Ammon's horn (tissue), 1 donor: ENCODE data around the gene LDLRAD3.

Experiments
- DNase-seq: peaks from one replicate; pipeline ENCODE4 v3.0.0-alpha.2; 2016; ENCODE audit warnings: low spot score

The LDLRAD3 gene

DNA sequence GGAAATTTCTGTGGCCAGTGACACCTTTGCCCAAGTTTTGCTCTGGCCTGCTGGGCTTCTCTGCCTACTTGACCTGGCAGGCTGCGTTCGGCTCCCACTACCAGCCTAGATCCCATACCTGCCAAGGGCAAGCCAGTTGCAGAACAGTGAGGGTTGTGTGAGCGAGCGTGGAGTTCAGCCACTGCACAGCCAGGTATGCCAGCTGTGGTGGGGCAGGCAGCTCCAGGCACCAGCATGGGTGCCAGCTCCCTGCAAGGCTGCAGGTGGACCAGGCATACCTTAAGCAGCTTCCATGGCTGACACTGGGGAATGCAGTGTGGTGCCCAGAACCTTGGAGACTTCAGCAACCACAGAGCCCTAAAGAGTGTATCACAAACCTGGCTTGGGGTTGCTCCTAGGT lies 133.5 kb downstream of the LDLRAD3 start:
- no peak for DNase-seq

DNA sequence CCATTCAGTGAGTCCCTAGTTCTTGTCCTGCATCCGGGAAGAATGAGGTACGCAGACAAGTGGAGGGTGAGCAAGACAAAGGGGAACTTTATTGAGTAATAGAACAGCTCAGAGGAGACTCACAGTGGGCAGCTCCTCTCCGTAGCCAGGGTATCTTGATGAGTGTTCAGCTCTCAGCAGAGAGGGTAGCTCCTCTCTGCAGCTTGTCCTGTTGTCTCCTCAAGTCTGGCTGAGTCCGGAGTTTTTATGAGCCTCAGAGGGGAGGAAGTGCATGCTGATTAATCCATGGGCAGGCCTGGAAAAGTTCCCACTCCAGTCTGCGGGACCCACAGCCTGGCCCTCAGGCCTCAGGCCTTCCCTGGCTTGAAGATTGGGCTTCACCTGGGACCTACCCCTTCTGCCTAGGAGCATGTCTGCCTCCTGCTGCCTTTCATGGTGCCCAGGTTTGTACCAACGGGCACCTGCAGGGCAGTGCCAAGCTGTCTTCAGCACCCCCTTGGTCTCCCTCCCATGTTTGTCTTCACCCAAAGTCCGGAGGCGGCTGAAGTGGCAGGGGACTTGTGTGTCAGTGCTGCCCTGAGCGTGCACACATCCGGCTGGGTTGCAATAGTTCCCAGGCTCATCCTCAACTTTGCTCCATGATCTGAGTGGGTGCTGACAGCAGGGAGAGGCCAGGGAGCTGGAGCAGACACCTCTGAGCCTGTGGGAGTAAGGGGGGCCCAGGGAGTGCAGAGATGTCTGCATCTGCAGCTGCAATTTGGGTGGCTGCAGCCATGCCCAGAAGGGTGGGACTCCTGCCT lies 134.2 kb downstream of the LDLRAD3 start:
- no peak for DNase-seq

DNA sequence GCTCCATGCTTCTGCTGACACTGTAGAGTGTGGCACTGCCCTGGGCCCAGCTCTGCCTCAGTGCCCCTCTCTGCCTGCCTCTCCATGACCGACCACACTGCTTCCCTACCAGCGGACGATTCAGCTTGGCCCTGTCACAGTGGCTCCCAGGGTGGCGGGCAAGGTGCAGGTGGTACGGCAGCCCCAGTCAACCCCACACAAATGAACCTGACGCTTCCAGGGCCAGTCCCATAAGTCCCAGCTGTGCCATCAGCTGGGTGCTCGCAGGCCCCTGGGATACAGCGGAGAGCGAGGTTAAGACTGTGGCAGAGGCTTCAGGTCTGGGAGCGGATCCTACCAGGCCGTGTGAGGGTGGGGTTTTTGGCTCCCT lies 134.8 kb downstream of the LDLRAD3 start:
- no peak for DNase-seq

DNA sequence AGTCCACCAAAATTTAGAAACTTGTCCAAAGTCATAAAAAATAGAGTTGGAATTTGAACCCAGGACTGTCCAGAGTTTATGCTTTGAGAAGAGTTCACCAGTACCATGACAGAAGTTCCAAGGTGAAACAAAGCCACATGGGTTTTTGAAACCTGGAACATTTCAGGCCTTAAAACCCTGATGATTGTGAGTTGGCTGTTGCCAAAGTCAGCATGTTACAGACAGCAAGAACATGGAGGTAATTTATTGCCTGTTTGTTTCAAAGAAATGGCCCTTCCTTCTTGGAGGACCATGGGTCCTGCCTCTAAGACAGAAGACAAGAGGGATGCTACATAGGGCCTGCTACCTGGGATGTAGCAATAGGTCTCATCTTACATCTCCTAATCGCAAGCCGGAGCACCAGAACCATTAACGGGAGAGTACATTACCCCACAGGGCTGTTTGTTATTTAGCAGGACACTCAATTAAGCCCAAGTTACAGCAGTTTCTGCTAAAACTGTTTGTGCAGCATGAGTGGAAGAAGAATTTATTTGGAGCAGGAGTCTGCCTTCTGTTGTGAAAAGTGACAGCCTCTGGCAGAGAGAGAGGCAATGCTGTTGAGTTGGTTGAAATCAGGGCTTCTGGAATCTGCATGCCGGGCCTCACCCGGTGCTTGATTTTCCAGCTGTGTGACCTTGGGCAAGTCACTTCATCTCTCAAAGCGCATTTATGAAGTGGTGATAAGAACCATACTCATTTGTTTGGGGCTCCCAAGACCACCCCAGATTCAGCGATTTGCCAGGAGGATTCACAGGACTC lies 136.2 kb downstream of the LDLRAD3 start:
- no peak for DNase-seq

DNA sequence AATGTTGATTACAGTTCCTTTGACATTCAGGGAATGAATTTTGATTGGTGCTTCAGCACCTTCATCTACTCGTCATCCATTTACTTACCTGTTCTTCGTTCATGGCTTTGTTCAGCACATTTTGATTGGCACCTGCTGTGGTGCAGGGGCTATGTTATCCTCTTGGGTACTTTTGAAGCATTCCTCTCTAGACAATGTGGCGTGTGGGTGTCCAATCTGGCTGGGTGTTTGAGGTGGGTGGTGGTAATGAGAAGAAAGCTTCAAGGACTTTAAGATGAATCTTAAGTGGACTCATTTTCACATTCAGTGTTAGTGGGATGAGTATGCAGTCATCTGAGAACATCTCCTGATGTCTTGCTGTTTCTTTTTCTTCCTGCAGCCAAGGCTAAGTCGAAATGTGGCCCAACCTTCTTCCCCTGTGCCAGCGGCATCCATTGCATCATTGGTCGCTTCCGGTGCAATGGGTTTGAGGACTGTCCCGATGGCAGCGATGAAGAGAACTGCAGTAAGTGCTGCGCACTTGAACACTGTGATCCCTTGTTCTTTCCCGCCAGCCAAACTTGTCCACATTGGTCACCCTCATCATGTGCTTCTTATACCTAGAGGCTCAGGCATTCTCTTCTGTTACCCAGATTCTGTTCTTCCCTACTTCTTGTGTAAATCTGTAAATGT lies 137.5 kb downstream of the LDLRAD3 start:
- no peak for DNase-seq

DNA sequence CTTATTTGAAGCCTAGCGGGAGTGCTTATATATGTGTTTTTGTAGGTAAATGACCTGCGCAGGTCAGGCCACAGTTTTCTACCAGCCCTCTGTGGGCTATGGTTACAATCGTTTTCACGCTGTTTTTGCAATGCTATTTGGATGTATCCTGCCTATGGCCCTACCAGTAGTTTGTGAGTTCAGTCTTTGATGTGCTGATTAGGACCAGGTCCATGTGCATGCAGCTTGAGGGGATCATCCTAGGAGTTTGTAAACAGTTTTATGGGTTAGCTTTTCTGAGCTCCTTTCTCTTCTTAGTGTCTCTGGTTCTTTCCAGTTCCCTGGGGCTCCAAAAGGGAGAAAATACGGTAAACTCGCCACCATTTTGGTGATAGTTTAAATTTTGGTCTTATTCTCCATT lies 142.5 kb downstream of the LDLRAD3 start:
- DNase-seq = no peak

DNA sequence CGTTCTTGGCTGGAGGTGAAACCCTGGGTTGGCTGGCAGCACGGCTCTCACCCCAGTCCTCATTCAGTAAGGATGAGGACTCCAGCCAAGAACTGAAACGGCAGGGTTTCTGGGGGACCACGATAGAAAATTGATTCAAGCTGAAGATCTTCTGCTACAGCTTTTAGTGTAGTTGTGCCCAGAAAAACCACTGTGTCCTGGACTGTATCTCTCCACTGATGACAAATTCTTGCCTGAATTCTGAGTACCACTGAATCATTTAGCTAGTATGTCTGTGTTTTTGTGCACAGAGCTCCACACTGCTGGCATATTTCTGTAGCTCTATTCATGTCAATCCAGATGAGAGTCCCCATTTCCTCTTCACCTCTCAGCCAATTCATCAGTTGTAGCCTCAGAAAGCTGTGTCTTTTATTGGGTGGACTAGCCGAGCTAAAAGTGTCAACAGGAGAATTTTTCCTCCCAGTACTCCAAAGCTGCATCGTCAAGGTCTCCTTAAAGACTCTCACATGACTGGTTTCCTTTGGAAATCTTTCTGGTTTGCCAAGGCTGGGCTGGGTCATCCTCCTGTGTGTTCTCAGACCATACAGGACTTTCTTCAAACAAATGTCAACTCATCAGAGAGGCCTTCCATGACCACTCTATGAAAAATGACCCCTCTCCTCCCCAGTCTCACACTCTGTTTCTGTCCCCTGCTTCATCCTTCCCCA lies 144.6 kb downstream of the LDLRAD3 start:
- no peak for DNase-seq

DNA sequence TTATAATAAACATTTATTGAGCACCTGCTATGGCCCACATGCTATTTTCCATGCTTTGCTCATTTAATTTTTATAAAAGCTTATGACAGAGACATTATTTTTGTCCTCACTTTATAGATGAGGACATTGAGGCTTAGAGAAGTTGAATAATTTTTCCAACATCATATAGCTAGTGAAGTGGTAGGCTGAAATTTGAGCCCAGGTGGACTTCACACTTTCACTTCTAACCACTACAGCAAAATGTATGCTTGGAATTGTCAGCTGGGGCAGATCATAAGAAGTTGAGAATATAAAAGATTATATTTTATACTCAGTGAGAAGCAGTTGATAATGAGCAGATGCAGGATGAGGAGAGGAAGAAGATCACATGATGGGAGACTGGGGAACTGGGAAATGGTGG lies 146.1 kb downstream of the LDLRAD3 start:
- no peak for DNase-seq

DNA sequence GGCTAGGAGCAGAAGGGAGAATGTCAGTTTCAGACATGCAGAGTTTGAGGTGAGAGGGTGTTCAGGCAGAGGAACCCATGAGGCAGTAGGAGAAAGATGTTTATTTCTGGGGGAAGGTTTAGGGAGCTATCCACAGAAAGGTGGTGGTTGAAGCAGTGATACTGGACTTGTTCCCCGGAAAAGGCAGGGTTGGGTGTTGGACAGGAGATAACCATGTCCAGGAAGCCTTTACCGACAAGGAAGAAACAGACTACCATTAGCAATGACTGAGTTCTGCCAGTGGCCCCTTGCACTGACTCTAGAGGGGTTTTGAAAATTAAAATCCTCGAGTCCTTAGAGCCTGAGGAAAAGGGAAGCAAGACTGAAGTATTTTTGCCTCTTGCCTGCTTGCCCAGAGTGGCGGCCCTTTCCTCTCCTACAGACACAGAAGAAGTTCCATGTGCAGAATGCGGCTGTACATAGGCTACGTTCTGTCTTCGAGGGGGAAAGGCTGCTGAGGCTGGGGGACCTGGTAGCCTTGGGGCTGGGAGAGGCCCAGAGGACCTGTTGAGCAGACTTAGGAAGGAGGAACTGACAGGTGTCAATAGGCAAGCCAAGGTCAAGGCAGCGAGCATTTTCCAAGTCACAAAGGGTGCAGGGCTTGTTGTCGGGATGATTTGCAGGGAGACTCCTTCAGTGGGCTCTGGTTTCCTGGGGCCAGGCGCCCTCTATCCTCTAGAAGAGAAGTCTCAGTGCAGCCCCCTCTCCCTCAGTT lies 146.7 kb downstream of the LDLRAD3 start:
- DNase-seq = no peak

DNA sequence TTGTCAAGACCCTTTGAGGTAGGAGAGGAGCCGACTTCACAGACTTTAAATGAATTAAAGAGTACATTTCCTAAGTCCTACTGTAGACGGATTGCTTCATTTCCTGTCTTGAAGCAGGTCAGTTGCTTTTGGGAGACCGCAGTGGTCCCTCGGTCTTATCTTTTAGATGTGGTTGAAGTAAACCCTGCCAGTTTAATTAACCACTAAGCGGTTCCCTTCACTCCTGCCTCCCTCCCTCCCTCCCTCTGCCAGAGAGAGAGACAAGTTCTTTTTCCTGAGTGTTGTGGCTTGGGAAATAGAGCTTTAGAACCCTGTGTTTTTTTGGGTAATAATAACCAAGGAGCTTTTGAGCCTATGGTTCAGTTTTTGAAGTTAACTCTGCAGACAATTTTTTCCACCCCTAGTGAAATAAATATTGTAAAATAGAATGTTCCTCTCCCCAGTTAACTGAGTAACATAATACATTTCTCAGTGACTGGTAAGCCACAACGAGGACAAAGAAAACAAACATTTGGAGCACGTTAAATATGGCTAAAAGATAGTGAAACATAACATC lies 147.5 kb downstream of the LDLRAD3 start:
- DNase-seq = no peak

DNA sequence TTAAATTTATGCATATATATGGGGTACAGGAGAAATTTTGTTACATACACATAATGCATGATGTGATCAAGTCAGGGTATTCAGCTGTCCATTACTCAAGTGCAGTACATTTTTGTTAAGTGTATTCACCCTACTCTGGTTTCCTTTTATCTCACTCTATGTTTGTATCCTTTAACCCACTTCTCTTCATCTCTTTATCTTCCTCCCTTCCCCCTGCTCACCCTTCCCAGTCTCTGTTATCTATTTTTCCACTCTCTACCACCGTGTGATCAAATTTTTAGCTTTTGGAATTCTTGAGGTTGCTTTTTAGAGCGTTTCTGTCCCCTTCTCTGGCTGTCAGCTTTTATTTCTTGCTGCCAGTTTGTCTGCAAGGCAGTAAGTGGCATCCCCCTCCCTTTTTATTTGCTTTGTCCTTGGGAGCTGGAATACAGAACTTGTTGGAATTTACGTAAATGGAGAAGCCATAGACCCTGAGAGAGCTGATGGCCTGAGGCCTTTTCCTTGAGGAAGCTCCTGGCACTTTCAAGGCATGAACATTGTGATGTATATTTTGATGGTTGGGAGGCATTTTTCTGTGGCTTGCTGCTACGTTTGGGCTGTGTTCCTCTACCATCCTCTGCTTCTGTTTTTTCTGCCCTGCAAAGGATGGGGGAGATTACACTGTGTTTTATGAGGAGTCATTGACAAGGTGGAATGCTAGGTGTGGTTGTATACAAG lies 148.6 kb downstream of the LDLRAD3 start:
- DNase-seq = no peak

DNA sequence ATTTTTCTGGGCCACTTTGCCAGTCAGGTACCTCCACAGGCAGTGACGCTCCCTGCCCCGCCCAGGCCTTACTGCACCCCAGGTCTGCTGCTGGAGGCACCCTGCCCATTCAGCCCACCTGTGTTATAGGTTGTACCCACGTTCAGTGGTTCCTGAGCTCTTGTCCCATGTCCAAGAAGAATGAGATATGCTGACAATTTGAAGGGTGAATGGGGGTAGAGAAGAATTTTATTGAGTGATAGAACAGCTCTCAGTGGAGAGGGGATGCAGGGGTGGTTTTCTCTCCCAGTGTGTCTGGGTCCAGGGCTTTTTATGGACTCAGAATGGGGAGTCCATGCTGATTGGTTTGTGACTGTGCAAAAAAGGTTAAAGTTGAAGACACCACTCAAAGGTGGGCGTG lies 149.7 kb downstream of the LDLRAD3 start:
- no peak for DNase-seq

DNA sequence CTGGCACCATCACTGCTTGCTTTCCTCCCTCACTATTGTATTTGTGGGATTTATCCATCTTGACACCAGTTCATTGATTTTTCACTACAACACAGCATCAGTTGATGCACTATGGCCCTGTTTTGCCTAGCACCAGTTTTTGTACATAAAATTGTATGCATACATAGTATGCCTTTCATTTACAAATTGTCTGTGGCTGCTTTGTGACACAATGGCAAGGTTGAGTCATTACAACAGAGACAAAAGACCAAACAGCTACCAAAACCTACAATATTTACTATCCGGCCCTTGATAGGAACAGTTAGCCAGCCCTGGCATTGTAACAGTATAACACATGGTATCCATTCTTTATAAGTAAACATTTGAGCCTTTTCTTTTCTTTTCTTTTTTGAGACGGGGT lies 150.3 kb downstream of the LDLRAD3 start:
- DNase-seq = no peak

DNA sequence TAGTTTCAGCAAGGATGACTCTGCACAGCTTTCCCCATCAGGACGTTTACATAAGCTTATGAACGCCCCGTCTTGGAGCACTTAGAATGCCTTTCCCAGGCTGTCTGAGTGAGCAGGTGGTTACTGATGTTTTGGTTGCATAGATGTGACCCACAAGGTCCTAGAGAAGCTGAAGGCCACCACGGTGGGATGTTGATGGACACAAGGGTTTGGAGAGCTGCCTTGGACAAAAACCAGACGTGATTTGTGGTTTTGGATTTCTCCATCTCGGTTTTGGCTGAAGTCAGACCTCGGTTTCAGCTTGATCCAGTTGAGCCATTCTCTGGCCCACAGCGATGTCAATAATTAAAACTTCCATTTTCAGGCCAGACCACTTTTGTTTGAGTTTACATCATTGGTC lies 151.9 kb downstream of the LDLRAD3 start:
- DNase-seq = no peak

DNA sequence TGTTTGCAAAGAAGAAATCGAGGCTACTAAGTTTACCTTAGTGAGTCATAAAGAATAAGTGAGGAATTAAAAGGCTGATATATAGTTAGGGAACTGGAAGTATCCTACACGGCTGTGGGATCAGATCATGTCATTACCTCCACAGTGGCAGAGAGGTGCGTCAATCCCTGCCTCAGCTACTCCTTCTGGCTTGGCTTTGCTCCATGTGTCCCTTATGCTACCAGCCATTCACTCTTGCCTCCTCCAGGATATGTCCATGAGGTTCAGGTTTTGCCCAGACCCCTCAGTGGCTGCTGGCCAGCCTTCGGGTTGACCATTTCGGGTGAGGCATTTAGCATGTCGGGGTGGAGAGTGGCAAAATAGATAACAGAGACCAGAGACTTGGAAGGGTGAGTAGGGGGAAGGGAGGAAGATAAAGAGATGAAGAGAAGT lies 153.4 kb downstream of the LDLRAD3 start:
- no peak for DNase-seq

DNA sequence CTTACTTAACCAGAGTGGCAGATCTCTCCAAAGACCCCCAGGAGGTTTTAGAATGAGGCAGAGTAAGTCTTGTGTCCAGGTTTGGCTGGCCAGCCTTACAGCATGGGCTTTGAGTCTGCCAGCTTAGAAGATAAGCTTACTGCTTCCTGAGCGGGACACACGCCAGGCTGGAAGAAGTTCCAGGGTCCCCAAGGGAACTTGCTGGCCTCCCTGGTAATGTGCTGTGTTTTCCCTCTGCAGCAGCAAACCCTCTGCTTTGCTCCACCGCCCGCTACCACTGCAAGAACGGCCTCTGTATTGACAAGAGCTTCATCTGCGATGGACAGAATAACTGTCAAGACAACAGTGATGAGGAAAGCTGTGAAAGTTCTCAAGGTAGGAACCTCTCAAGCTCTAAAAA lies 154.2 kb downstream of the LDLRAD3 start:
- DNase-seq = no peak

DNA sequence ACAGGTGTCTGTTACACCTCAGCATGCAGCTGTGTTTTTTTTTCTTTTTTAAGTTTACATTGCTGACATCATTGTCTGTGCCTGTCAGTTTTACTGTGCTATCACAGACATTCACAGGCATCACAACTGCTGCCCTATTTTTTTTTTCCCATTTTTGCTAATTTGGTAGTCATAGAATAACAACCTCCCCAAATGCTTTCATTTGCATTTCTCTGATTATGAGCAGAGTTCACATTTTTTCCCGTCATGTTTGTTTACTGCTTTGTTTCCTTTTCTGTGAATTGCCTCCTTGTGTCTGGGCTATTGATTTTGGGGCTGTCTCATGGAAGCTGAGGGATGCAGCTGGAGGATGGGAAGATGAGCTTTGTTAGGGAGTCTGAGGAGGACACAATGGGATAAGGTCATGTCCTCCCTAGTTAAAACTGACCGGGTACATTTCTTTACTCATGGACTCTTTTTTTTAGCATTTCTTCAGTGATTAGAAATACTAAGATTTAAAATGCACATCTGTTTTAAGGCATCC lies 155.1 kb downstream of the LDLRAD3 start:
- no peak for DNase-seq

DNA sequence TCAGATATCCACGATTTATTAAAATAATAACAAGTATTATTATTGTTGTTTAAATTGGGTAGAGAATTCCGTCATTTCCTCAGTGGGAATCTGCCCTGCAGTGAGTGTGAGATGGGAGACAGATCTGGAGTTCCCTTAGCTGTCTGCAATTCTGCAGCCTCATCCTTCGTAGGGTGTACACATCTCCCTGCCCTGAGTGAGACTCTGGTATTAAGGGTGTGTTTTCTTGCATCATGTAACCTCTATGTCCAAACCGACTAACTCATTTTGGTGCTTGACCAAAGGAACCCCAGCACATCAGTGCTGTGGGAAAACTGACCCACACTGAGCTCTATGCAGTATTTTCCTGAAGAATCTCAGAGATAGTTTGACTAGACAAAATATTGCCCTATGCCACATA lies 157.6 kb downstream of the LDLRAD3 start:
- DNase-seq = no peak

DNA sequence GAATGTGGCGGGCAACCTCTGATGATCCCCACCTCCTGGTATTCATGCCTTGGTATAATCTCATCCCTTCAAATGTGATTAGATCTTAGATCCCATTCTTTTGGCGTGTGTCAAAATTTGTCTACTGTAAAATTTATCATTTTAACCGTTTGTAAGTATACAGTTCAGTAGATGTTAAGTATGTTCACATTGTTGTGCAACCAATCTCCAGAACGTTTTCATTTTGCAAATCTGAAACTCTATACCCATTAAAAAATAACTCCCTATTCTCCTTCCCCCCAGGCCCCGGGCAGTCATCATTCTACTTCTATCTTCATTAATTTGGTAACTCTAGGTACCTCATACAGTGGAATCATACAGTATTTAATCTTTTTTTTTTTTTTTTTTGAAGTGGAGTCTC lies 159.0 kb downstream of the LDLRAD3 start:
- DNase-seq = no peak

DNA sequence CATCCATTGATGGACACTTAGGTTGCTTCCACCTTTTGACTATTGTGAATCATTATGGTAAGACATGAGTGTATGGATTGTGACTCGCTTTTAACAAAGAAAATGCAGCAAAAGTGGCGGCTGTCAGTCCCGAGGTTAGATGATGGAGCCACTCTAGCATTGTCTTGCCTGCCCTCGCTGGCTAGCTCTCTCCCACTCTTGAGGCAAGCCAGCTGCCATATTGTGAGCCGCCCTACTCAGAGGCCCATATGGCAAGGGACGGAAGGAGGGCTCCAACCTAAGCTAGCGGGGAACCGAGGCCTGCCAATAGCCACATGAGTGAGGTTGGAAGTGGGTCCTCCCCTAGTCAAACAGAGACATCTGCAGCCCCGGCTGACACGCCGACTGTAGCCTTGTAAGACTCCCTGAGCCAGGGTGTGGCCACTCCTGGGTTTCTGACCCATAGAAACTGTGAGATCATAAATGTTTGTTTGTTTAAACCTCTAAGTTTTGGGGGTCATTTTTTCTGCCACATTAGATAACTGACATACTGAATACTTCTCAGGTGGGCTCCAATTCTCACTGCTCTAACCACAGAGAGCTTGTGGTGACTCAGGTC lies 160.2 kb downstream of the LDLRAD3 start:
- no peak for DNase-seq
